ENCODE data around the gene RAD51B.

GRCh38 chr14:68666899-68667298 is 847.3 kb downstream of the RAD51B start:
- no peak for TF ChIP-seq POLR2AphosphoS5 (IDR thresholded peaks at IDR 0.05; ENCODE audit: low read depth, low read length)
- no peak for TF ChIP-seq CTCF (IDR thresholded peaks at IDR 0.05)
